ENCODE data around the gene MIB1. TPM values are rescaled to one million over a fixed set of nuclear protein-coding genes. Genes with fewer than 3 reads are reported as not detected.

MIB1 gene
- total and polyA plus RNA-seq, 2 donors (not counting 1 experiment from before 2014, with no cell fraction given): 1.8 to 25.5 TPM

DNA sequence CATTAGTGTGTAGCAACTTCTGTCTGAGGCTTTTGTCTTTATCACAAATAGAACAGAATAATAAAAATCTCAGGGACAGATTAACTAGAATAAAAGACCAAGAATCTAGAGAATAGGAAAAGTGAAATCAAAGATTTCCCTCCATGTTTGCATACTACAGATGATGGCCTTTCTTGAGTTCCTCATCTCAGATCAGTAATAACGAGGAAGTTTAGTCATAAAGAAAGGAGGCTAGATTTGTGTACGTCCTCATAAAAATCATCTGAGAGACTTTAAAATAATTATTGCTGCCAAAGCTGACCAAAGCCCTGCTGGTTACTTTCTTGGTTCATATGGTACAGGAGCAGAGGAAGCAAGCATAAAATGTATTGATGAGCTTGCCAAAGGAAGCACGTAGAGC, 117.3 kb downstream of the MIB1 start:
- Mint-ChIP-seq H3K4me1 (peaks cover 16% of the 10 kb centered on the region), H3K4me3 (peak overlapping the region; percentile 17), H3K27ac (no peak overlapping the region), H3K9me3 (ENCODE audit: insufficient read depth) (no peaks in the 10 kb centered on the region), H3K27me3 (no peaks in the 10 kb centered on the region)
- DNase-seq (no peak), ATAC-seq (ENCODE audit: low read depth) (no peak)
- Histone ChIP-seq H3K9me3 (ENCODE audit: control extremely low read depth in 1 of 3, control insufficient read depth in 2 of 3, insufficient read depth in 1 of 3, low read length in 2 of 3) (no peaks in the 10 kb centered on the region), H3K4me3 (ENCODE audit: control extremely low read depth in 1 of 5, extremely low read depth in 1 of 5, insufficient read depth in 1 of 5, low read depth in 2 of 5, low read length in 4 of 5) (no peak overlapping the region), H3K4me2 (replicated peaks; ENCODE audit: low read depth, low read length, poor library complexity, severe bottlenecking) (no peak overlapping the region), H3K79me2 (ENCODE audit: control insufficient read depth, insufficient read depth, low read length) (no peaks in the 10 kb centered on the region), H3K27ac (ENCODE audit: low read length in 2 of 2) (no peak overlapping the region), H3K4me1 (ENCODE audit: control insufficient read depth in 2 of 2, insufficient read depth in 2 of 2, low read length in 2 of 2) (peaks cover 6 to 7% of the 10 kb centered on the region in 2 donors), H3K27me3 (replicated peaks in 1 of 4; ENCODE audit: control extremely low read depth in 1 of 4, control insufficient read depth in 3 of 4, insufficient read depth in 4 of 4, low read length in 3 of 4) (no peaks in the 10 kb centered on the region), H3K9ac (ENCODE audit: low read length) (no peak overlapping the region), H4K20me1 (ENCODE audit: control insufficient read depth, insufficient read depth, low read length, poor library complexity, severe bottlenecking) (no peaks in the 10 kb centered on the region), H2AFZ (ENCODE audit: insufficient read depth, low read depth, low read length, poor library complexity, severe bottlenecking) (no peak overlapping the region), H3K36me3 (replicated peaks in 1 of 2; ENCODE audit: control extremely low read depth in 1 of 2, control insufficient read depth in 1 of 2, extremely low read depth in 1 of 2, insufficient read depth in 2 of 2, low read length in 1 of 2) (peaks cover 0 to 7% of the 10 kb centered on the region in 2 experiments)
- 64% methylated on average over 1 of the region's 3 CpGs for WGBS (ENCODE audit: insufficient coverage)
- ChIA-PET CTCF (no interaction called here), POLR2A (no interaction called here)
- intact Hi-C loops (cut with micrococcal nuclease): no loop called here
- TF ChIP-seq, protein P1, sequence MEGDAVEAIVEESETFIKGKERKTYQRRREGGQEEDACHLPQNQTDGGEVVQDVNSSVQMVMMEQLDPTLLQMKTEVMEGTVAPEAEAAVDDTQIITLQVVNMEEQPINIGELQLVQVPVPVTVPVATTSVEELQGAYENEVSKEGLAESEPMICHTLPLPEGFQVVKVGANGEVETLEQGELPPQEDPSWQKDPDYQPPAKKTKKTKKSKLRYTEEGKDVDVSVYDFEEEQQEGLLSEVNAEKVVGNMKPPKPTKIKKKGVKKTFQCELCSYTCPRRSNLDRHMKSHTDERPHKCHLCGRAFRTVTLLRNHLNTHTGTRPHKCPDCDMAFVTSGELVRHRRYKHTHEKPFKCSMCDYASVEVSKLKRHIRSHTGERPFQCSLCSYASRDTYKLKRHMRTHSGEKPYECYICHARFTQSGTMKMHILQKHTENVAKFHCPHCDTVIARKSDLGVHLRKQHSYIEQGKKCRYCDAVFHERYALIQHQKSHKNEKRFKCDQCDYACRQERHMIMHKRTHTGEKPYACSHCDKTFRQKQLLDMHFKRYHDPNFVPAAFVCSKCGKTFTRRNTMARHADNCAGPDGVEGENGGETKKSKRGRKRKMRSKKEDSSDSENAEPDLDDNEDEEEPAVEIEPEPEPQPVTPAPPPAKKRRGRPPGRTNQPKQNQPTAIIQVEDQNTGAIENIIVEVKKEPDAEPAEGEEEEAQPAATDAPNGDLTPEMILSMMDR (IDR thresholded peaks at IDR 0.05): no peak
- no peak for TF ChIP-seq EZH2 (IDR thresholded peaks at IDR 0.05; ENCODE audit: borderline replicate concordance, insufficient read depth, low read depth, low read length, poor library complexity, severe bottlenecking)

DNA sequence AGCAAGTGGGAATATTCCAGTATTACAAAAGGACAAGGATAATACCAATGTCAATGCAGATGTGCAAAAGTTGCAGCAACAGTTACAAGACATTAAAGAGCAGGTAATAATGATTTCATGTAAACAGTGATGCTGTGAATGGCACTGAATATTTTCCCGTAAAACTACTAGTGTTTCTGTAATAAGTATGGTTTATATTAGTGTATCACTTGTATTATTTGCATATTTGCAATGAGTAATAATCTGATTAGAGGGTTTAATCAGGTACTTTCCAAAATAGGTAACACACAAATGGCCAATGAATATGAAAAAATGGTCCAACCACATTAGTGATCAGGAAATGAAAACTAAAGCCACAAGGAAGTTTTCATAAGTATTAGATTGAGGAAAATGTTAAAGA, 118.0 kb downstream of the MIB1 start:
- H2AFZ ChIP-seq (ENCODE audit: insufficient read depth, low read depth, low read length, poor library complexity, severe bottlenecking): no peak overlapping the region
- no peak overlapping the region for H3K4me3 ChIP-seq (ENCODE audit: control extremely low read depth in 1 of 5, extremely low read depth in 1 of 5, insufficient read depth in 1 of 5, low read depth in 2 of 5, low read length in 4 of 5)
- no peak overlapping the region for H3K4me2 ChIP-seq (replicated peaks; ENCODE audit: low read depth, low read length, poor library complexity, severe bottlenecking)
- H3K79me2 ChIP-seq (ENCODE audit: control insufficient read depth, insufficient read depth, low read length): no peaks in the 10 kb centered on the region
- ChIA-PET CTCF (no interaction called here), POLR2A (no interaction called here)
- no peak for DNase-seq
- no CpG with 5 or more reads among the region's 1 CpG for WGBS (ENCODE audit: insufficient coverage)
- H4K20me1 ChIP-seq (ENCODE audit: control insufficient read depth, insufficient read depth, low read length, poor library complexity, severe bottlenecking): no peaks in the 10 kb centered on the region
- no peaks in the 10 kb centered on the region for H3K27me3 ChIP-seq (replicated peaks in 1 of 4; ENCODE audit: control extremely low read depth in 1 of 4, control insufficient read depth in 3 of 4, insufficient read depth in 4 of 4, low read length in 3 of 4)
- H3K4me1 Mint-ChIP-seq: peaks cover 11% of the 10 kb centered on the region
- no peaks in the 10 kb centered on the region for H3K4me1 ChIP-seq (ENCODE audit: control insufficient read depth in 2 of 2, insufficient read depth in 2 of 2, low read length in 2 of 2)
- no peak for ATAC-seq (ENCODE audit: low read depth)
- H3K9me3 ChIP-seq (ENCODE audit: control extremely low read depth in 1 of 3, control insufficient read depth in 2 of 3, insufficient read depth in 1 of 3, low read length in 2 of 3): no peaks in the 10 kb centered on the region
- H3K9ac ChIP-seq (ENCODE audit: low read length): no peak overlapping the region
- TF ChIP-seq, protein P1 (IDR thresholded peaks at IDR 0.05): no peak
- no peak for TF ChIP-seq EZH2 (IDR thresholded peaks at IDR 0.05; ENCODE audit: borderline replicate concordance, insufficient read depth, low read depth, low read length, poor library complexity, severe bottlenecking)
- intact Hi-C loops (cut with micrococcal nuclease): no loop called here
- H3K36me3 ChIP-seq (replicated peaks in 1 of 2; ENCODE audit: control extremely low read depth in 1 of 2, control insufficient read depth in 1 of 2, extremely low read depth in 1 of 2, insufficient read depth in 2 of 2, low read length in 1 of 2): peaks cover 0 to 7% of the 10 kb centered on the region in 2 experiments
- no peak overlapping the region for H3K4me3 Mint-ChIP-seq
- no peak overlapping the region for H3K27ac Mint-ChIP-seq
- no peaks in the 10 kb centered on the region for H3K9me3 Mint-ChIP-seq (ENCODE audit: insufficient read depth)
- no peak overlapping the region for H3K27ac ChIP-seq (ENCODE audit: low read length in 2 of 2)
- no peaks in the 10 kb centered on the region for H3K27me3 Mint-ChIP-seq
